GM18511 (cell line): ENCODE results near the gene ARMC10.
"Not testable (repeated sequence)": the region's sequence is repeated elsewhere in the genome, so short reads cannot be mapped to it uniquely, and the experiment has no call there.

Source experiments
- ATAC-seq: cut with Tn5 transposase; IDR thresholded peaks from one replicate; pipeline ENCODE4 v1.9.1; 2021; ENCODE audit warnings: mild to moderate bottlenecking, moderate library complexity; ENCODE audit not compliant: unreplicated experiment

The ARMC10 gene

DNA sequence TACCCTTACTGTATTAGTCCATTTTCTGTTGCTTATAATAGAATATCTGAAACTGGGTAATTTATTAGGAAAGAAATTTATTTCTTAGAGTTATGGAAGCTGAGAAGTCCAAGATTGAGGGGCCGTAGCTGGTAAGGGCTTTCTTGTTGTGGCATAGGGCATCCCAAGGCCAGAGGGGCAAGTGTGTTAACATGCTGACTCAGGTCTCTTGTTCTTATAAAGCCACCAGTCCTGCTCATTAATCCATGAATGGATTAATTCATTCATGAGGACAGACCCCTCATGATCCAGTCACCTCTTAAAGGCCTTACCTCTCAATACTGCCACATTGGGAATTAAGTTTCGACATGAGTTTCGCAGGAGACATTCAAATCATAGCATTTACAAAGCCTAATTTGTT, 2.4 kb downstream of the ARMC10 start:
- no peak for ATAC-seq

GRCh38 chr7:103078226-103078625, 3.3 kb downstream of the ARMC10 start:
- not testable (repeated sequence) for ATAC-seq

DNA sequence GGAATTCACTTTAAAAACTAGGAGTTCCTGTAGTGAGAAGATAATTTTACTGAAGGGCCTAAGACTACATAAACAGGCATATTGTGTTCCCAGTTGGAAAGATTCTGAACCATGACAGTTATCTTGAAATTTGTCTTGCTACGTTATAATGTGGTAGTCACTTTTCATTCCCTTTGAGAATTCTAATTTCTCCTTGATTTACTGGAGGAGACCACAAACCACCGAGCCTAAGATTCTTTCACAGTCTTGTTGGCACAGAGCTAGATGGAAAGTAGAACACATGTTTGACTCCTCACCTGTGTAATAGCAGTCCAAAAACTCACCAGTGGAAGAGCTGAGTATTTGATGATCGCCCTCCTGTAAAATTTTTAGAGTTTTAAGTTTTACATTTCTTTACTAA, 4.9 kb downstream of the ARMC10 start:
- ATAC-seq, result no peak

GRCh38 chr7:103080923-103081322, 6.0 kb downstream of the ARMC10 start:
- ATAC-seq, result no peak

DNA sequence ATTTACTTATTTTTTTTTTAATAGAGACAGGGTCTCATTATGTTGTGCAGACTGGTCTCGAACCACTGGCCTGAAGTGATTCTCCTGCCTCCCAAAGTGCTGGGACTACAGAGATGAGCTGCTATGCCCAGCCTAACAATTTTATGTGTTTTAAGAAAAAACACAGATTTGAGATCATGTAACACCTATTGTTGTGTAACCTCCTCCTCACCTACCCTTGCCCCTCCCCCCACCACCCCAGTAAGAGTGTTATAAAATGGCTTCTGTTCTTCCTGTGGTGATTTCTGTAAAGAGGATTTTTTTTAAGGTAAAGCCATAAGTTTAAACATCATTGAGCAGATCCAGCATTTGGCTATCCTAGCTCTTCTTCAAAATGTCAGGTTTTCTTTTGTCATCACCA, 7.6 kb downstream of the ARMC10 start:
- ATAC-seq, result no peak

GRCh38 chr7:103083210-103083609, 8.3 kb downstream of the ARMC10 start:
- no peak for ATAC-seq

DNA sequence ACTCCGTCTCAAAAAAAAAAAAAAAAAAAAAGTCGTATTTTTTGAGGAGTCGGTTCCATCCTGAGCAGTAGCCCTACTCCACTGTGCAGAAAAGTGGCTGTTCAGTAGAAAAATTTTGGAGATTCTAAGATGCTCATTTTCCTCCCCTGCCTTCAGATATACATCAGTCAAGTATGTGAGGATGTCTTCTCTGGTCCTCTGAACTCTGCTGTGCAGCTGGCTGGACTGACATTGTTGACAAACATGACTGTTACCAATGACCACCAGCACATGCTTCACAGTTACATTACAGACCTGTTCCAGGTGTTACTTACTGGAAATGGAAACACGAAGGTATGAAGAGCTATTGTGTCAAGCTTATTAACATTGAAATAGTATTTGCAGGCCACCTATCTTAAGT, 17.4 kb downstream of the ARMC10 start:
- not testable (repeated sequence) for ATAC-seq

GRCh38 chr7:103093429-103093828, 18.5 kb downstream of the ARMC10 start:
- ATAC-seq, result no peak

GRCh38 chr7:103094102-103094501, 19.2 kb downstream of the ARMC10 start:
- no peak for ATAC-seq

DNA sequence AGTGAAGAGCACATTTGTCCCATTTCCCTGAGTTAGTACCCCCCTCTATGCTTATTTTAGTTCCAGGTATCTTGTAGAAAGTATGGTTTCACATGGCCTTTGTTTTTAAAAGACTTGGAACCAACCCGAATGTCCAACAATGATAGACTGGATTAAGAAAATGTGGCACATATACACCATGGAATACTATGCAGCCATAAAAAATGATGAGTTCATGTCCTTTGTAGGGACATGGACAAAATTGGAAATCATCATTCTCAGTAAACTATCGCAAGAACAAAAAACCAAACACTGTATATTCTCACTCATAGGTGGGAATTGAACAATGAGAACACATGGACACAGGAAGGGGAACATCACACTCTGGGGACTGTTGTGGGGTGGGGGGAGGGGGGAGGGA, 20.6 kb downstream of the ARMC10 start:
- not testable (repeated sequence) for ATAC-seq

DNA sequence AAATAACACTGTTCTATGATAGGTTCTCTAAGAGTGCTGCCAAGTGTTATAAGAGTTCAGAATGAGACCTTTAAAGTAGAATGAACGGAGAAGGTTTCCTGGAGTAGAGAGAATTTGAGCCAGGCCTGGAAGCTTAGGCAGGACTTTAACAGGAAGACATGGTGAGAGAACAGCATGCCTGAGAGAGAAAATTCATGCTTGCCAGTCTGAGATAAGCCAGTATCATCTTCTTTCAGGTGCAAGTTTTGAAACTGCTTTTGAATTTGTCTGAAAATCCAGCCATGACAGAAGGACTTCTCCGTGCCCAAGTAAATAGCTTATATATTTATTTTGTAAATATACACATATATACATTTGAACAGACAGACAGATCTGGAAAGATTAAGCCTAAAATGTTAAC, 22.1 kb downstream of the ARMC10 start:
- no peak for ATAC-seq

GRCh38 chr7:103100348-103100747, 25.4 kb downstream of the ARMC10 start:
- ATAC-seq, result no peak

DNA sequence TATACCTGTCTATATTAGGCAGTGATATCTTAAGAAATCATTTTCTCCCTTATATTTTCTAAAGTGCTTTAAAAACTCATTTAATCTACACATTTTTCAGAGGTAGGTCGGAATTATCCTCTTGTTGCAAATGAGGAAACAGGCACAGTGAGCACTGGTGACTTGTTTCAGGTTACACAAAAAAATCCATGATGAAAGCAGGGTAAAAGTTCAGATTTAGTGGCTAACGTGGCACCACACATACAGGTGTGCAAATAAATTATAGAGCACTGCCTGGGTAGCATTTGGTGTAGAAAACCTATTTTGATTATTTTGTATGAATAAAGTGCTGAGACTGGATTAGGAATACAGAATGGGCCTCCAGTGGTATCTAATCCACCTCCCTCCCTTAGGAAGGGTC, 26.6 kb downstream of the ARMC10 start:
- no peak for ATAC-seq

DNA sequence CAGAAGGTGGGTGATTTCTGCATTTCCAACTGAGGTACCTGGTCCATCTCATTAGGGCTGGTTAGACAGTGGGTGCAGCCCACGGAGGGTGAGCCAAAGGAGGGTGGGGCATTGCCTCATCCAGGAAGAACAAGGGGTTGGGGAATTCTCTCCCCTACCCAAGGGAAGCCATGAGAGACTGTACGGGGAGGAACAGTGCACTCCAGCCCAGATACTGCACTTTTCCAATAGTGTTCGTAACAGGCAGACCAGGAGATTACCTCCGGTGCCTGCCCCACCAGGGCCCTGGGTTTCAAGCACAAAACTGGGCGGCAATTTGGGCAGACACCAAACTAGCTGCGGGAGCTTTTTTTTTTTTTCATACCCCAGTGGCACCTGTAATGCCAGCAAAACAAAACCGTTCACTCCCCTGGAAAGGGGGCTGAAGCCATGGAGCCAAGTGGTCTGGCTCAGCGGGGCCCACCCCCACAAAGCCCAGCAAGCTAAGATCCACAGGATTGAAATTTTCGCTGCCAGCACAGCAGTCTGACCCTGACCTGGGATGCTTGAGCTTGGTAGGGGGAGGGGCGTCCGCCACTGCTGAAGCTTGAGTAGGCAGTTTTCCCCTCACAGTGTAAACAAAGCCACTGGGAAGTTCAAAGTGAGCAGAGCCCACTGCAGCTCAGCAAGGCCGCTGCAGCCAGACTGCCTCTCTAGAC, 31.2 kb downstream of the ARMC10 start:
- no peak for ATAC-seq

DNA sequence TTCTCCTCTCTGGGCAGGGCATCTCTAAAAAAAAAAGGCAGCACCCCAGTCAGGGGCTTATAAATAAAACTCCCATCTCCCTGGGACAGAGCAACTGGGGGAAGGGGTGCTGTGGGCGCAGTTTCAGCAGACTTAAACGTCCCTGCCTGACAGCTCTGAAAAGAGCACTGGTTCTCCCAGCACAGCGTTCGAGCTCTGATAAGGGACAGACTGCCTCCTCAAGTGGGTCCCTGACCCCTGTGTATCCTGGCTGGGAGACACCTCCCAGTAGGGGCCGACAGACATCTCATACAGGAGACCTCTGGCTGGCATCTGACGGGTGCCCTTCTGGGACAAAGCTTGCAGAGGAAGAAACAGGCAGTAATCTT, 31.7 kb downstream of the ARMC10 start:
- not testable (repeated sequence) for ATAC-seq

DNA sequence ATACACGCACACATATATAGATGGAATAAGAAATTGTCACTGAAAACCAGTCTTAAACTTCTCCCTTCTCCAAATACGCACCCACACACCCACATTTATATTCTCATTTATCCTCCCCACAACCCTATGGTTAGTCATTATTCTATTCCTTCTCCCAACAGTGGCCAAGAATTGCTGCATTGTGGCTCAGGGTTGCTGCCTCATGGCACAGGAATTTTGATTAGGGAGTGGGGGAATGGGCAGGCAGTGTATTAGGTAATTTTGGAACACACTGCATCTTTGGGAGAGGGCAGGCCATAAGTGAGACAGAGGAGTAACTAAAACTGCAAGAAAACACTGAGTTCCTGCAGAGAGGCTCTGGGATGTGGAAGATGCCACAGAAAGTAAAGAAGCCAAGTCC, 38.2 kb downstream of the ARMC10 start:
- ATAC-seq, result no peak

- ATAC-seq, result no peak
Measured at GRCh38 chr7:103114576-103115008, 39.7 kb downstream of the ARMC10 start.

DNA sequence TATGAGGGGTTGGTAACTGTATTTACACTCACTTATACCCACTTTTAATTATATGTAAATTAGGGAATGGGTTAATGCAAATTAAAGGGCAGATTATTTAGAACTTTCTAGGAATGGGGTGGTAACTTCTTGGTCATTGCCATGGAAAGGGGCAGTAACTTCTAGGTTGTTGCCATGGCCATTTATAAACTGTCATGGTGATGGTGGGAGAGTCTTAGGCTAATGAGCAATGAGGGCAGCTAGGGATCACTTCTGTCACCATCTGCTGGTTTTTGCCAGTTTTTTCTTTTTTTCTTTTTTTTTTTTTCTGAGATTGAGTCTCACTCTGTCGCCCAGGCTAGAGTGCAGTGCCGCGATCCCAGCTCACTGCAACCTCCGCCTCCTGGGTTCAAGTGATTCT, 40.8 kb downstream of the ARMC10 start:
- ATAC-seq, result no peak

DNA sequence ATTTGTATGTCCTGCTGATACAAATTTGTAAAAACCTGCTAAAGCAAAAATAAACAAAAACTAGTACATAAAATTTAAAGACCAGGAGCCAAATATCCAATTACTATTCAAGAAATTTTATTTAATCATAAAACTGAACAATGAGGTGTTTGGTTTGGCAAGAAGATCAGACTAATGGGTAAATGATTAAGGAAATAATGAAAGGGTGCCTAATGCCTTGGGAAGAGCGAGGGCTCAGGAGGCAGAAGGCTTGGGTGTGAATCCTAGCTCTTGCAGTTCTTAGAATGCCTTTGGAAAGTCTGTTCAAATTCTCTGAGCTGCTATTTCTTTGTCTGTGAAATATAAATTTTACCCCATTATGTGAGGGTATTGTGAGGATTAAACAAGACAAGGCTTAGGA, 41.6 kb downstream of the ARMC10 start:
- no peak for ATAC-seq

GRCh38 chr7:103116991-103117390, 42.1 kb downstream of the ARMC10 start:
- no peak for ATAC-seq

DNA sequence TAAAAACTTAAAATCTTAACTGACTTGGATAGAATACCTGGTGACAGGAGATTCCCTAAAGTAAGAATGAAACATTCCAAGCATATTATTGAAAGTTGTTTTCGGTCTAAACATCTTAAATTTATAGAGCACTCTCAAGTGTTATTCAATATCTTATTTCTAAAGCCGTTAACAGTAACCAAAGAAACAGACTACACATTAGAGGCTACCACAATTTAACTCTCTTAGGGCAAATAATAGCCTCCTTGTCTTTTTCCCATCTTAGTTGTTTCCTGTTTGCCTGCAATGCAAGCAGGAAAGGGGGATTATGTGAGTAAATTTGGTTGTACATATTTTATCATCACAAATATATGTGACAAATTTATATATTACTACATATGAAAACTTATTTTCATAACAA, 42.5 kb downstream of the ARMC10 start:
- ATAC-seq, result no peak

DNA sequence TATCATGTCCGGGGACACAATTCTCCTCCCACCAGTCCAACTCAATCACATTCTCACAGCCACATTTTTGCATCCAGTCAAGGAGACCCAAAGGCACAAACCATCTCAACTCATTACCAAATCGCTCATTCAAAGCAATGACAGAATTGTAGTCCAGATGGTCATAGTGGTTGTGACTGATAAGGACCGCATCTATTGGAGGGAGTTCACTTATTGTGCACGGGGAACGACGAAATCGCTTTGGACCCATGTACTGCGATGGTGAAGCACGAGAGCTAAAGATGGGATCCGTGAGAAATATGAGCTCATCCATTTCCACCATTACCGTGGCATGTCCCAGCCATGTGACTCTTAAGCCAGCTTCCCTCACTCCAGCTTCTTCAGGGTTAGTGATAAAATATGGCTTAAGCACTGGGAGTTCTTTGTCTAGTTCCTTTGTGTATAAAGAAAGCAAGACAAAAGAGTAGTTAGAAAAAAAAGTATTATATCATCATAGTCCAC, 44.9 kb downstream of the ARMC10 start:
- ATAC-seq, result no peak

DNA sequence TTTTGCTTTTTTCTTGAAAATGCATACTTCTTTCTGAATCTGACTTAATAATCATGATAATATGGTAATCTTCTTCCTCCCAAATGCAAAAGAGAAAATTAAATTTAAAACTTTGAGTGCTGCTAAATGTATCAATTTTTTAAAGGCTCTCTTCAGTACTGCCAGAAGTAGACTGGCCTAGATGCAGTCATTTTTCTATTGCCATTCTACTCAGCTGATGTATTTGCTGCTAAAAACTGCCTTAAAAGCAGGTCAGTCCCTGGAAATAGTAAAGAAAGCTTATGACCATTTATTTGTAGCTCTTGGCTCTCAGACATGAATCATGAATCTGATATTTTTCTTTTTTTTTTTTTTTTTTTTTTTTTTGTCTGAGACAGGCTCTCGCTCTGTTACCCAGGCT, 45.4 kb downstream of the ARMC10 start:
- ATAC-seq, result no peak
